Measurements from ENCODE around the gene HOXD13. TPM values are rescaled to one million over a fixed set of nuclear protein-coding genes. Genes with fewer than 3 reads are reported as not detected.

The HOXD13 gene
- total and polyA plus RNA-seq, 7 experiments from 2014 or later: not detected

DNA sequence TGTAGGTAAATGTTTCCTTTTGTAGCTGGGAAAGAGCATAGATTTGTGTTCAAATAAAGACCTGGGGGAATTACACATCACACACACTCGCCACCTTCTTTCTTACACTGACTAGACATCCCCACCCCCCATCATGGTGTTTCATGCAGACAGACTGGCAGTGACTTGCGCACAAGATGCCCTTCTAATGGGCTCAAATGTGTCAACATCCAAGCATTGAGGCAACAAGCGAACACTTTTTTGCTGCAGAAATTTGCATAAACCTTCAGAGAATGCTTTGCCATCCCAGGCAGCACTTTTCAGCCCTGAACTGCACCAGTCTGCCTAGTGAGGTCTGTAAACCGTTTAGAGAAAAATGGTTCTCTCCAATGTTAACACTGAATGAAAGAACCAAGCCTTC, 41.5 kb downstream of the HOXD13 start:
- Histone ChIP-seq H3K27me3 (ENCODE audit: control insufficient read depth in 2 of 2, insufficient read depth in 2 of 2, low read length in 2 of 2) (peaks cover 43 to 71% of the 10 kb centered on the region in 2 donors), H3K27ac (ENCODE audit: low read depth, low read length) (no peak overlapping the region), H3K36me3 (ENCODE audit: control insufficient read depth in 2 of 3, insufficient read depth in 3 of 3, low read length in 3 of 3) (no peaks in the 10 kb centered on the region), H3K9me3 (ENCODE audit: control insufficient read depth in 2 of 3, low read length in 3 of 3) (peaks cover 0 to under 1% (median 0%) of the 10 kb centered on the region in 3 experiments), H3K4me3 (ENCODE audit: low read length) (no peak overlapping the region), H3K4me1 (ENCODE audit: control insufficient read depth in 2 of 2, insufficient read depth in 2 of 2, low read length in 2 of 2) (peaks cover 3 to 20% of the 10 kb centered on the region in 2 donors)
- Mint-ChIP-seq H3K27ac (no peak overlapping the region), H3K4me1 (peaks cover 13 to 52% (median 46%) of the 10 kb centered on the region in 7 donors), H3K36me3 (peaks cover 0 to 9% (median 1%) of the 10 kb centered on the region in 5 donors), H3K27me3 (peaks cover 78 to 85% (median 83%) of the 10 kb centered on the region in 5 donors), H3K9me3 (peaks cover 0 to 49% (median 16%) of the 10 kb centered on the region in 11 donors), H3K4me3 (no peak overlapping the region)
- ChIA-PET CTCF (interaction anchor here (0.7 kb wide), 1 partner anchor 9 kb away, joined by 5 read pairs; no protein-coding TSS in a partner anchor), POLR2A (no interaction called here)
- intact Hi-C loops (cut with micrococcal nuclease): loop anchor here (5.0 to 10.0 kb wide), 4 partner anchors 37 to 1631 kb away; partner anchors contain the start of gene HOXD12 (in 1 of the 2)
- ATAC-seq (no peak), DNase-seq (no peak)

DNA sequence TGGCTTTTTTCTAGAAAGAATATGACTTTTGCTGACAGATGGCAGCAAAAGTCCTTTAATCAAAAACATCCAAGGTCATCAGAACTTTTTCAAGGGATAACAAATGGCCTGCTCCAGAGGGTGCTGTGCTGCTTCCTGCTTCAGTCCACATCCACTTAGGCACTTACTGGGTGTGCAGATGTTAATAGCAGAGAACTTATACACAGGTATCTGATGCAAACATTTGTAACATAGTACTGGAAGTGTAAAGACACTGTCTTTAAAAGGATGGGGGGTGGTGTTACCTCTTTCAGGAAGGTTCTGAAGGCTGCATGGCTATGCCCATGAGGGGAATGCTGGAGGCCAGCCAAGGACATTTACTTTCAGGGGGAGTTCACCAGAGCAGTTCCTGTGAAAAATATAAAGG, 42.5 kb downstream of the HOXD13 start:
- intact Hi-C loops (cut with micrococcal nuclease): loop anchor here in 1 of 2 donors (10.0 kb wide), 1 partner anchor 1630 kb away; no protein-coding TSS in a partner anchor

DNA sequence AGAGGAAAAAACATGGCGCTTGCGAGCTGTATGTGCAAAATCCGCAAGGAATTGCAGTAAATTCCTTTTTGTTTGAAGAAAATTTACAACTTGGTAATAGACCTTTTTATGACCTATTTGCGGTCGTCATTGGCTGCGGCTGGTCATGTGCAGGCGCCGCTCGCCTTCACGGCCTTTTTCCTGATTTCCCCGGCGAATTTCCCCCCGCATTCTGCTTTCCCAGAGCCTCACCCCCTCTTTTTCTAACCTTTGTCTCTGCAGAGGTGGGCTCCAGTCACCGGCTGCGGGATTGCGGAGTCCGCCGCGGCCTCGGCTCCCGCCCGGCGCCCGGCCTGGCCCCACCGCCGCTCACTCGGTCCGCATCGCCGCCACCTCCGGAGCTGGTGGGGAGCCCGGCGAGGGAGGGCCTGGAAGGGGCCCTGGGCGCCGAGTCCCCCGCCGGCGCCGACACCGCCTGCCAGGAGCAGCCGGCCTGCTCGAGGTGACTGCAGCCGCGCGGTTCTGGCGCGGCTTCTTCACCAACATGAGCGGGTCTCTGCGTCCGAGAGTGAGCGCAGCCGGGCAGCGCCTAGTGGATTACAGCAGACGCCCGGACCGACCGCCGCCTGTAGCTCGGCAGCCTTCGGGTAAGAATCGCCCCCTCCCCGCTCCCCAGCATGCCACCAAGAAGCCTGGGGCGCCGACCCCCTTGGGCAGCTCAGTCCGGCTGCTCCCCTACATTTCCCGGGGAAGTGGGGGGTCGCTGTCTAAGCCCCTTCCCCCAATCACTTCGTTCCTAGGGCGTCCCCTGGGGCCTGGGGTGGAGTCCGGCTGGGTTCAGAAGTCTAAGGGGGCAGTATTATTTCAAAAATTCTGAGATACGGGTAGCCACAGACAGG, 44.1 kb downstream of the HOXD13 start:
- Histone ChIP-seq H3K9me3 (ENCODE audit: control insufficient read depth in 2 of 3, low read length in 3 of 3) (peaks cover 0 to 5% (median 0%) of the 10 kb centered on the region in 3 experiments), H3K4me1 (ENCODE audit: control insufficient read depth in 2 of 2, insufficient read depth in 2 of 2, low read length in 2 of 2) (peaks cover 3 to 28% of the 10 kb centered on the region in 2 donors), H3K36me3 (ENCODE audit: control insufficient read depth in 2 of 3, insufficient read depth in 3 of 3, low read length in 3 of 3) (no peaks in the 10 kb centered on the region), H3K4me3 (ENCODE audit: low read length) (no peak overlapping the region), H3K27ac (ENCODE audit: low read depth, low read length) (no peak overlapping the region), H3K27me3 (ENCODE audit: control insufficient read depth in 2 of 2, insufficient read depth in 2 of 2, low read length in 2 of 2) (peaks cover 33 to 77% of the 10 kb centered on the region in 2 donors)
- peak overlapping the region in 8 of 10 donors; percentile 37 to 75 (median 68) for H3K4me3 Mint-ChIP-seq
- POLR2A ChIA-PET: interaction anchor here (0.6 kb wide), 1 partner anchor 210 kb away, joined by 3 read pairs; no protein-coding TSS in a partner anchor
- H3K27me3 Mint-ChIP-seq: peaks cover 86 to 93% (median 90%) of the 10 kb centered on the region in 5 donors
- H3K9me3 Mint-ChIP-seq: peaks cover 0 to 53% (median 22%) of the 10 kb centered on the region in 11 donors
- H3K4me1 Mint-ChIP-seq: peaks cover 7 to 60% (median 50%) of the 10 kb centered on the region in 7 donors
- intact Hi-C loops (cut with micrococcal nuclease): loop anchor here in 1 of 2 donors (10.0 kb wide), 1 partner anchor 1628 kb away; no protein-coding TSS in a partner anchor
- peaks cover 0 to 7% (median 1%) of the 10 kb centered on the region in 5 donors for H3K36me3 Mint-ChIP-seq
- CTCF ChIA-PET: no interaction called here
- DNase-seq (peak in 1 of 9 donors; percentile 20), ATAC-seq (no peak)
- no peak overlapping the region for H3K27ac Mint-ChIP-seq

More for the DNA sequence above, 42.5 kb downstream of the HOXD13 start:
- Histone ChIP-seq H3K4me3 (ENCODE audit: low read length) (no peak overlapping the region), H3K36me3 (ENCODE audit: control insufficient read depth in 2 of 3, insufficient read depth in 3 of 3, low read length in 3 of 3) (no peaks in the 10 kb centered on the region), H3K4me1 (ENCODE audit: control insufficient read depth in 2 of 2, insufficient read depth in 2 of 2, low read length in 2 of 2) (peaks cover 3 to 24% of the 10 kb centered on the region in 2 donors), H3K27ac (ENCODE audit: low read depth, low read length) (no peak overlapping the region), H3K9me3 (ENCODE audit: control insufficient read depth in 2 of 3, low read length in 3 of 3) (peaks cover 0 to 5% (median 0%) of the 10 kb centered on the region in 3 experiments), H3K27me3 (ENCODE audit: control insufficient read depth in 2 of 2, insufficient read depth in 2 of 2, low read length in 2 of 2) (peaks cover 43 to 74% of the 10 kb centered on the region in 2 donors)
- Mint-ChIP-seq H3K9me3 (peaks cover 0 to 58% (median 22%) of the 10 kb centered on the region in 11 donors), H3K27ac (no peak overlapping the region), H3K4me3 (peak overlapping the region in 7 of 10 donors; percentile 10 to 76 (median 69)), H3K27me3 (peaks cover 86 to 91% (median 91%) of the 10 kb centered on the region in 5 donors), H3K36me3 (peaks cover 0 to 11% (median 1%) of the 10 kb centered on the region in 5 donors), H3K4me1 (peaks cover 16 to 59% (median 53%) of the 10 kb centered on the region in 7 donors)
- DNase-seq (no peak), ATAC-seq (no peak)
- POLR2A ChIA-PET: no interaction called here
- CTCF ChIA-PET: no interaction called here

DNA sequence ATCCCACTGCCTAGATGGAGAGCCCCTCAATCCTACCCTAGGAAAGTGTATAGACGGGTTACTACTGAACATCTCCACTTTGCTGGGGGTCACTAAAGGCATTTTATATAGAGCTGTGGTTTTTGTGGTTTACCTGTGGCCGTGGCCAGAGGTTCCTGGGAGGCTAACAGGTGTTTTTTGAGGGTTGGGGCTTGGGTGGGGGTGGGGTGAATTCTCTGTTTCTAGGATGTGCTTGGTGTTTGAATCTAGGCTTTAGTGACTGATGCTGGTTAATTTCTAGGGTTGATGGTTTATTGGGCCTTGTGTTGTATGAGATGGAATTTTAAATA, 44.7 kb downstream of the HOXD13 start:
- Histone ChIP-seq H3K9me3 (ENCODE audit: control insufficient read depth in 2 of 3, low read length in 3 of 3) (peaks cover 0 to 5% (median 0%) of the 10 kb centered on the region in 3 experiments), H3K27ac (ENCODE audit: low read depth, low read length) (no peak overlapping the region), H3K27me3 (ENCODE audit: control insufficient read depth in 2 of 2, insufficient read depth in 2 of 2, low read length in 2 of 2) (peaks cover 29 to 72% of the 10 kb centered on the region in 2 donors), H3K4me1 (ENCODE audit: control insufficient read depth in 2 of 2, insufficient read depth in 2 of 2, low read length in 2 of 2) (peaks cover 3 to 28% of the 10 kb centered on the region in 2 donors), H3K4me3 (ENCODE audit: low read length) (no peak overlapping the region), H3K36me3 (ENCODE audit: control insufficient read depth in 2 of 3, insufficient read depth in 3 of 3, low read length in 3 of 3) (no peaks in the 10 kb centered on the region)
- Mint-ChIP-seq H3K27ac (no peak overlapping the region), H3K27me3 (peaks cover 86 to 94% (median 90%) of the 10 kb centered on the region in 5 donors), H3K4me1 (peaks cover 7 to 56% (median 45%) of the 10 kb centered on the region in 7 donors), H3K9me3 (peaks cover 0 to 53% (median 22%) of the 10 kb centered on the region in 11 donors), H3K4me3 (peak overlapping the region in 6 of 10 donors; percentile 35 to 50 (median 43)), H3K36me3 (peaks cover 0 to 7% (median 1%) of the 10 kb centered on the region in 5 donors)
- ATAC-seq: no peak
- DNase-seq: no peak
- ChIA-PET CTCF (interaction anchor here (1.1 kb wide), 1 partner anchor 318 kb away, joined by 4 read pairs; no protein-coding TSS in a partner anchor), POLR2A (interaction anchor here (0.6 kb wide), 1 partner anchor 17 kb away, joined by 3 read pairs; no protein-coding TSS in a partner anchor)
- intact Hi-C loops (cut with micrococcal nuclease): loop anchor here in 1 of 2 donors (10.0 kb wide), 1 partner anchor 1628 kb away; no protein-coding TSS in a partner anchor

DNA sequence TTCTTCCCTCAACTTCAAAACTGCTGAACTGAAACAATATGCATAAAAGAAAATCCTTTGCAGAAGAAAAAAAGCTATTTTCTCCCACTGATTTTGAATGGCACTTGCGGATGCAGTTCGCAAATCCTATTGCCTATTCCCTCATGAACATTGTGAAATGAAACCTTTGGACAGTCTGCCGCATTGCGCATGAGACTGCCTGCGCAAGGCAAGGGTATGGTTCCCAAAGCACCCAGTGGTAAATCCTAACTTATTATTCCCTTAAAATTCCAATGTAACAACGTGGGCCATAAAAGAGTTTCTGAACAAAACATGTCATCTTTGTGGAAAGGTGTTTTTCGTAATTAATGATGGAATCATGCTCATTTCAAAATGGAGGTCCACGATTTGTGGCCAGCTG, 45.4 kb downstream of the HOXD13 start:
- peaks cover 3 to 28% of the 10 kb centered on the region in 2 donors for H3K4me1 ChIP-seq (ENCODE audit: control insufficient read depth in 2 of 2, insufficient read depth in 2 of 2, low read length in 2 of 2)

GRCh38 chr2:176138526-176138922, 46.0 kb downstream of the HOXD13 start:
- H3K27me3 ChIP-seq (ENCODE audit: control insufficient read depth in 2 of 2, insufficient read depth in 2 of 2, low read length in 2 of 2): peaks cover 24 to 59% of the 10 kb centered on the region in 2 donors
- Mint-ChIP-seq H3K36me3 (peaks cover 0 to 7% (median 1%) of the 10 kb centered on the region in 5 donors), H3K9me3 (peaks cover 0 to 48% (median 18%) of the 10 kb centered on the region in 11 donors), H3K4me3 (peak overlapping the region in 8 of 10 donors; percentile 4 to 62 (median 42)), H3K4me1 (peaks cover 7 to 52% (median 42%) of the 10 kb centered on the region in 7 donors), H3K27me3 (peaks cover 85 to 93% (median 90%) of the 10 kb centered on the region in 5 donors), H3K27ac (peak overlapping the region in 4 of 9 donors; percentile 9 to 71 (median 41))
- intact Hi-C loops (cut with micrococcal nuclease): loop anchor here in 1 of 2 donors (10.0 kb wide), 1 partner anchor 1626 kb away; no protein-coding TSS in a partner anchor
- CTCF ChIA-PET: interaction anchor here (0.8 to 2.9 kb wide), 3 partner anchors 316 to 512 kb away, joined by 4 to 16 read pairs (median 4); no protein-coding TSS in a partner anchor
- H3K4me1 ChIP-seq (ENCODE audit: control insufficient read depth in 2 of 2, insufficient read depth in 2 of 2, low read length in 2 of 2): peaks cover 3 to 28% of the 10 kb centered on the region in 2 donors
- DNase-seq (peak in 1 of 9 donors; percentile 10), ATAC-seq (no peak)
- no peaks in the 10 kb centered on the region for H3K36me3 ChIP-seq (ENCODE audit: control insufficient read depth in 2 of 3, insufficient read depth in 3 of 3, low read length in 3 of 3)
- no peak overlapping the region for H3K27ac ChIP-seq (ENCODE audit: low read depth, low read length)
- H3K9me3 ChIP-seq (ENCODE audit: control insufficient read depth in 2 of 3, low read length in 3 of 3): peaks cover 0 to 5% (median 0%) of the 10 kb centered on the region in 3 experiments
- H3K4me3 ChIP-seq (ENCODE audit: low read length): no peak overlapping the region
- POLR2A ChIA-PET: no interaction called here

More for the DNA sequence above, 45.4 kb downstream of the HOXD13 start:
- Mint-ChIP-seq H3K27ac (peak overlapping the region in 1 of 9 donors; percentile 22), H3K9me3 (peaks cover 0 to 51% (median 20%) of the 10 kb centered on the region in 11 donors), H3K36me3 (peaks cover 0 to 7% (median 1%) of the 10 kb centered on the region in 5 donors), H3K4me3 (peak overlapping the region in 2 of 10 donors; percentile 40 to 44), H3K4me1 (peaks cover 7 to 52% (median 42%) of the 10 kb centered on the region in 7 donors), H3K27me3 (peaks cover 85 to 93% (median 90%) of the 10 kb centered on the region in 5 donors)
- intact Hi-C loops (cut with micrococcal nuclease): loop anchor here in 1 of 2 donors (10.0 kb wide), 1 partner anchor 1627 kb away; no protein-coding TSS in a partner anchor
- ChIA-PET CTCF (interaction anchor here (1.1 kb wide), 1 partner anchor 317 kb away, joined by 4 read pairs; no protein-coding TSS in a partner anchor), POLR2A (interaction anchor here (0.6 kb wide), 1 partner anchor 16 kb away, joined by 3 read pairs; no protein-coding TSS in a partner anchor)
- H3K36me3 ChIP-seq (ENCODE audit: control insufficient read depth in 2 of 3, insufficient read depth in 3 of 3, low read length in 3 of 3): no peaks in the 10 kb centered on the region
- H3K27ac ChIP-seq (ENCODE audit: low read depth, low read length): no peak overlapping the region
- DNase-seq (no peak), ATAC-seq (no peak)
- H3K4me3 ChIP-seq (ENCODE audit: low read length): no peak overlapping the region
- H3K9me3 ChIP-seq (ENCODE audit: control insufficient read depth in 2 of 3, low read length in 3 of 3): peaks cover 0 to 5% (median 0%) of the 10 kb centered on the region in 3 experiments
- peaks cover 24 to 65% of the 10 kb centered on the region in 2 donors for H3K27me3 ChIP-seq (ENCODE audit: control insufficient read depth in 2 of 2, insufficient read depth in 2 of 2, low read length in 2 of 2)
